HT1080 (cell line): ENCODE measurements around the gene FBN1. TPM values are rescaled to one million over a fixed set of nuclear protein-coding genes. Genes with fewer than 3 reads are reported as not detected.

ENCODE experiments used
- DNase-seq: peaks from one replicate; pipeline ENCODE4 v3.0.0-alpha.2; 2015; ENCODE audit warnings: low read depth
- total RNA-seq: library from RNA; depleted of rRNA; stranded (reverse); fragments of >200 nt; shearing (Covaris generic); gene quantifications from 2 replicates; pipeline ENCODE4 v1.2.3, GENCODE V29; 2014

Gene FBN1
- total RNA-seq, 1 experiment from 2014 or later, result 21.0 TPM

GRCh38 chr15:48522123-48522522, 123.4 kb downstream of the FBN1 start:
- DNase-seq, result no peak

- peak; percentile 10 for DNase-seq
These were observed 124.9 kb downstream of the FBN1 start for GRCh38 chr15:48520376-48521155.

- DNase-seq, result no peak
These were observed 129.4 kb downstream of the FBN1 start for GRCh38 chr15:48516121-48516520.

- no peak for DNase-seq
These were observed 130.0 kb downstream of the FBN1 start for GRCh38 chr15:48515500-48515899.

- DNase-seq, result no peak
These were observed 131.2 kb downstream of the FBN1 start for GRCh38 chr15:48514103-48514816.

GRCh38 chr15:48510976-48511375, 134.5 kb downstream of the FBN1 start:
- no peak for DNase-seq

- DNase-seq, result peak; percentile 35
These were observed 138.0 kb downstream of the FBN1 start for GRCh38 chr15:48507416-48508065.

GRCh38 chr15:48505067-48505466, 140.4 kb downstream of the FBN1 start:
- no peak for DNase-seq

GRCh38 chr15:48501208-48501607, 144.3 kb downstream of the FBN1 start:
- no peak for DNase-seq

- no peak for DNase-seq
These were observed 144.9 kb downstream of the FBN1 start for GRCh38 chr15:48500595-48500994.

GRCh38 chr15:48499978-48500377, 145.5 kb downstream of the FBN1 start:
- DNase-seq, result no peak

- no peak for DNase-seq
These were observed 146.7 kb downstream of the FBN1 start for GRCh38 chr15:48498828-48499227.

GRCh38 chr15:48494631-48495030, 150.9 kb downstream of the FBN1 start:
- no peak for DNase-seq

- no peak for DNase-seq
These were observed 151.7 kb downstream of the FBN1 start for GRCh38 chr15:48493763-48494225.

- DNase-seq, result peak; percentile 82
These were observed 152.3 kb downstream of the FBN1 start for GRCh38 chr15:48493084-48493762.

- no peak for DNase-seq
These were observed 159.3 kb downstream of the FBN1 start for GRCh38 chr15:48486228-48486627.

- no peak for DNase-seq
These were observed 163.7 kb downstream of the FBN1 start for GRCh38 chr15:48481802-48482201.

- no peak for DNase-seq
These were observed 165.8 kb downstream of the FBN1 start for GRCh38 chr15:48479751-48480150.

GRCh38 chr15:48478581-48478980, 166.9 kb downstream of the FBN1 start:
- no peak for DNase-seq

- no peak for DNase-seq
These were observed 167.6 kb downstream of the FBN1 start for GRCh38 chr15:48477795-48478360.
